ENCODE measurements around the gene RIPOR2. TPM values are rescaled to one million over a fixed set of nuclear protein-coding genes. Genes with fewer than 3 reads are reported as not detected.

The RIPOR2 gene
- total RNA-seq, 1 donor from 2014 or later, result 19.4 TPM

GRCh38 chr6:24925661-24926060 is 10.1 kb downstream of the RIPOR2 start:
- H3K9me3 ChIP-seq, result no peaks in the 10 kb centered on the region
- no peak overlapping the region for H3K27ac ChIP-seq
- H3K27me3 ChIP-seq, result no peaks in the 10 kb centered on the region
- TF ChIP-seq POLR2AphosphoS5 (IDR thresholded peaks at IDR 0.05; ENCODE audit: insufficient read depth in 1 of 2, low read depth in 1 of 2), result no peak
- TF ChIP-seq POLR2A (IDR thresholded peaks at IDR 0.05), result no peak
- peaks cover 10% of the 10 kb centered on the region for H3K4me1 ChIP-seq
- H3K36me3 ChIP-seq, result no peaks in the 10 kb centered on the region
- no peak overlapping the region for H3K4me3 ChIP-seq
- no peak for DNase-seq (ENCODE audit: extremely low spot score in 2 of 2)
- intact Hi-C loops (cut with DNase I), result no loop called here

- H3K36me3 ChIP-seq, result no peaks in the 10 kb centered on the region
- no peak overlapping the region for H3K27ac ChIP-seq
- H3K27me3 ChIP-seq, result no peaks in the 10 kb centered on the region
- DNase-seq (ENCODE audit: extremely low spot score in 2 of 2), result no peak
- intact Hi-C loops (cut with DNase I), result no loop called here
- H3K9me3 ChIP-seq, result no peaks in the 10 kb centered on the region
- no peak overlapping the region for H3K4me3 ChIP-seq
- no peak for TF ChIP-seq POLR2A (IDR thresholded peaks at IDR 0.05)
- TF ChIP-seq POLR2AphosphoS5 (IDR thresholded peaks at IDR 0.05; ENCODE audit: insufficient read depth in 1 of 2, low read depth in 1 of 2), result no peak
- TF ChIP-seq CTCF (IDR thresholded peaks at IDR 0.05), result no peak
- H3K4me1 ChIP-seq, result peaks cover 1% of the 10 kb centered on the region
These were observed 11.0 kb downstream of the RIPOR2 start for GRCh38 chr6:24924580-24925356.

GRCh38 chr6:24923885-24924401 is 11.8 kb downstream of the RIPOR2 start:
- H3K36me3 ChIP-seq, result no peaks in the 10 kb centered on the region
- H3K4me3 ChIP-seq, result no peak overlapping the region
- DNase-seq (ENCODE audit: extremely low spot score in 2 of 2), result no peak
- no peaks in the 10 kb centered on the region for H3K9me3 ChIP-seq
- H3K4me1 ChIP-seq, result no peaks in the 10 kb centered on the region
- H3K27me3 ChIP-seq, result no peaks in the 10 kb centered on the region
- H3K27ac ChIP-seq, result no peak overlapping the region
- intact Hi-C loops (cut with DNase I), result no loop called here
- no peak for TF ChIP-seq POLR2AphosphoS5 (IDR thresholded peaks at IDR 0.05; ENCODE audit: insufficient read depth in 1 of 2, low read depth in 1 of 2)
- TF ChIP-seq CTCF (IDR thresholded peaks at IDR 0.05), result no peak
- no peak for TF ChIP-seq POLR2A (IDR thresholded peaks at IDR 0.05)

GRCh38 chr6:24922814-24923213 is 12.9 kb downstream of the RIPOR2 start:
- Histone ChIP-seq H3K36me3 (no peaks in the 10 kb centered on the region), H3K4me1 (no peaks in the 10 kb centered on the region), H3K9me3 (no peaks in the 10 kb centered on the region), H3K27ac (no peak overlapping the region), H3K27me3 (no peaks in the 10 kb centered on the region), H3K4me3 (no peak overlapping the region)
- intact Hi-C loops (cut with DNase I), result no loop called here
- no peak for TF ChIP-seq CTCF (IDR thresholded peaks at IDR 0.05)
- TF ChIP-seq POLR2A (IDR thresholded peaks at IDR 0.05), result no peak
- no peak for TF ChIP-seq POLR2AphosphoS5 (IDR thresholded peaks at IDR 0.05; ENCODE audit: insufficient read depth in 1 of 2, low read depth in 1 of 2)
- no peak for DNase-seq (ENCODE audit: extremely low spot score in 2 of 2)

GRCh38 chr6:24922170-24922569 is 13.6 kb downstream of the RIPOR2 start:
- DNase-seq (ENCODE audit: extremely low spot score in 2 of 2), result no peak
- Histone ChIP-seq H3K4me3 (no peak overlapping the region), H3K27me3 (no peaks in the 10 kb centered on the region), H3K9me3 (no peaks in the 10 kb centered on the region), H3K27ac (no peak overlapping the region), H3K36me3 (no peaks in the 10 kb centered on the region), H3K4me1 (no peaks in the 10 kb centered on the region)
- intact Hi-C loops (cut with DNase I), result no loop called here
- TF ChIP-seq POLR2AphosphoS5 (IDR thresholded peaks at IDR 0.05; ENCODE audit: insufficient read depth in 1 of 2, low read depth in 1 of 2) (no peak), CTCF (IDR thresholded peaks at IDR 0.05) (no peak), POLR2A (IDR thresholded peaks at IDR 0.05) (no peak)
